IMR-90 (cell line): ENCODE data around the gene MYH7B. TPM values are rescaled to one million over a fixed set of nuclear protein-coding genes. Genes with fewer than 3 reads are reported as not detected.

Experiments
- ATAC-seq: fragments of 200-7000 bp; cut with Tn5 transposase; 2 replicates; pipeline ENCODE4 v1.9.1; 2020; ENCODE audit warnings: low read depth, mild to moderate bottlenecking, moderate library complexity
- BruUV-seq: library from RNA; stranded (reverse); fragments of 400-500 nt; replicated peaks from 2 replicates; lab custom pipeline; 2021; lab: Mats Ljungman, UMichigan
- CTCF ChIA-PET: fragments of 300-600 bp; formaldehyde crosslinking; extraction: SDS; loops from one replicate; lab custom pipeline; 2021; ENCODE audit warnings: antibody characterized with exemption; lab: Yijun Ruan, JAX
- POLR2A ChIA-PET: fragments of 300-600 bp; sonication (Branson Sonifier 250); formaldehyde crosslinking; loops from one replicate; lab custom pipeline; 2022; ENCODE audit warnings: antibody characterized with exemption; ENCODE audit not compliant: unreplicated experiment; lab: Charles Lee
- DNase-seq: peaks from one replicate; pipeline ENCODE4 v3.0.0; 2013
- H2AFZ ChIP-seq: replicated peaks from 2 replicates; pipeline ENCODE3; 2013; ENCODE audit warnings: low read length, mild to moderate bottlenecking; ENCODE audit not compliant: poor library complexity
- H2AK5ac ChIP-seq: 2 replicates; pipeline ENCODE4 v1.6.1; 2013; ENCODE audit warnings: low read depth, low read length, inconsistent platforms
- H2AK9ac ChIP-seq: replicated peaks from 2 replicates; pipeline ENCODE3; 2013; ENCODE audit warnings: mild to moderate bottlenecking, low read depth, low read length, moderate library complexity; ENCODE audit not compliant: poor library complexity
- H2BK120ac ChIP-seq: 2 replicates; pipeline ENCODE4 v1.6.1; 2013; ENCODE audit warnings: low read depth, low read length, inconsistent platforms
- H2BK15ac ChIP-seq: 3 replicates; pipeline ENCODE4 v1.6.1; 2013; ENCODE audit warnings: low read depth, low read length, inconsistent platforms
- H2BK20ac ChIP-seq: 2 replicates; pipeline ENCODE4 v1.6.1; 2013; ENCODE audit warnings: low read depth, mild to moderate bottlenecking, inconsistent platforms, low read length, moderate library complexity
- H2BK5ac ChIP-seq: 2 replicates; pipeline ENCODE4 v1.6.1; 2013; ENCODE audit warnings: mild to moderate bottlenecking, low read depth, low read length, inconsistent platforms; ENCODE audit not compliant: poor library complexity, severe bottlenecking
- H3K14ac ChIP-seq: replicated peaks from 2 replicates; pipeline ENCODE4 v1.6.1; 2013; ENCODE audit warnings: low read depth, low read length, inconsistent platforms
- H3K18ac ChIP-seq: 2 replicates; pipeline ENCODE4 v1.6.1; 2013; ENCODE audit warnings: low read depth, low read length, control low read depth
- H3K23ac ChIP-seq: 2 replicates; pipeline ENCODE4 v1.6.1; 2013; ENCODE audit warnings: low read depth, low read length, inconsistent platforms
- H3K27ac ChIP-seq: 2 replicates; pipeline ENCODE4 v1.5.1; 2013; ENCODE audit warnings: mild to moderate bottlenecking, control low read depth, low read length; ENCODE audit not compliant: insufficient read depth
- H3K27me3 ChIP-seq: 2 replicates; pipeline ENCODE4 v1.6.1; 2013; ENCODE audit warnings: low read length; ENCODE audit not compliant: control insufficient read depth, insufficient read depth
- H3K36me3 ChIP-seq: 2 replicates; pipeline ENCODE4 v1.6.1; 2013; ENCODE audit warnings: low read length, mixed read lengths; ENCODE audit not compliant: control insufficient read depth, insufficient read depth
- H3K4ac ChIP-seq: 2 replicates; pipeline ENCODE4 v1.6.1; 2013; ENCODE audit warnings: low read depth, low read length, inconsistent platforms
- H3K4me1 ChIP-seq: 2 replicates; pipeline ENCODE4 v1.6.1; 2013; ENCODE audit warnings: low read length, mixed read lengths; ENCODE audit not compliant: control insufficient read depth, insufficient read depth
- H3K4me2 ChIP-seq: 2 replicates; pipeline ENCODE4 v1.6.1; 2013; ENCODE audit warnings: low read depth, mild to moderate bottlenecking, control low read depth, low read length, moderate library complexity
- H3K4me3 ChIP-seq: 2 replicates; pipeline ENCODE4 v1.5.1; 2013; ENCODE audit warnings: low read depth, mild to moderate bottlenecking, control low read depth, low read length, moderate library complexity; ENCODE audit not compliant: insufficient read depth
- H3K56ac ChIP-seq: 2 replicates; pipeline ENCODE4 v1.6.1; 2013; ENCODE audit warnings: low read length, inconsistent platforms; ENCODE audit not compliant: insufficient read depth; ENCODE audit errors: extremely low read depth
- H3K79me1 ChIP-seq, 2 experiments: 2 replicates each; pipeline ENCODE4 v1.6.1; 2013; ENCODE audit warnings: low read length in 2 of 2, inconsistent platforms in 1 of 2, low read depth in 1 of 2
- H3K9ac ChIP-seq: 2 replicates; pipeline ENCODE4 v1.6.1; 2013; ENCODE audit warnings: low read depth, low read length, control low read depth
- H3K9me1 ChIP-seq: 2 replicates; pipeline ENCODE4 v1.6.1; 2013; ENCODE audit warnings: low read length, inconsistent platforms; ENCODE audit not compliant: insufficient read depth
- H3K9me3 ChIP-seq: 2 replicates; pipeline ENCODE4 v1.6.1; 2013; ENCODE audit warnings: low read length; ENCODE audit not compliant: control insufficient read depth, insufficient read depth
- H4K20me1 ChIP-seq: 2 replicates; pipeline ENCODE4 v1.6.1; 2013; ENCODE audit warnings: low read length, inconsistent platforms; ENCODE audit not compliant: insufficient read depth
- H4K5ac ChIP-seq: 2 replicates; pipeline ENCODE4 v1.6.1; 2013; ENCODE audit warnings: mild to moderate bottlenecking, low read depth, low read length, control low read depth
- H4K8ac ChIP-seq, 2 experiments: 2 replicates each; pipeline ENCODE4 v1.6.1; 2013; ENCODE audit warnings: low read depth in 2 of 2, low read length in 2 of 2, control low read depth in 1 of 2, inconsistent platforms in 1 of 2
- H4K91ac ChIP-seq: 2 replicates; pipeline ENCODE4 v1.6.1; 2013; ENCODE audit warnings: low read depth, low read length, inconsistent platforms; ENCODE audit not compliant: insufficient read depth
- CHD1 ChIP-seq: IDR thresholded peaks from 2 replicates; pipeline ENCODE4 v1.6.1; 2012; ENCODE audit warnings: low read depth, low read length, improper control_type of control experiment
- ELK1 ChIP-seq: fragments of 150-350 bp; IDR thresholded peaks from 2 replicates; pipeline ENCODE4 v1.6.1; 2016; ENCODE audit warnings: low read depth, mild to moderate bottlenecking, low read length, moderate library complexity, borderline replicate concordance
- MAFK ChIP-seq: IDR thresholded peaks from 2 replicates; pipeline ENCODE4 v1.6.1; 2012; ENCODE audit warnings: low read depth, low read length, improper control_type of control experiment
- MAZ ChIP-seq: IDR thresholded peaks from 2 replicates; pipeline ENCODE4 v1.6.1; 2012; ENCODE audit warnings: low read depth, mild to moderate bottlenecking, low read length, improper control_type of control experiment, moderate library complexity, borderline replicate concordance
- POLR2A ChIP-seq: IDR thresholded peaks from 2 replicates; pipeline ENCODE4 v1.6.1; 2012; ENCODE audit warnings: mild to moderate bottlenecking, low read depth, low read length
- RAD21 ChIP-seq: IDR thresholded peaks from 2 replicates; pipeline ENCODE4 v1.6.1; 2012; ENCODE audit warnings: low read length, improper control_type of control experiment
- USF2 ChIP-seq: fragments of 150-350 bp; IDR thresholded peaks from 2 replicates; pipeline ENCODE4 v1.6.1; 2017; ENCODE audit warnings: mild to moderate bottlenecking, antibody characterized with exemption, low read length, low read depth
- WGBS, 2 experiments: methylation state at CpG; one replicate each; pipeline versions ENCODE4 v1.1.5 to v1.1.7; 2013; ENCODE audit warnings: missing lambda C conversion rate in 2 of 2; ENCODE audit not compliant: insufficient read length in 1 of 2; ENCODE audit errors: extremely low coverage in 2 of 2; 5-methylcytosine and 5-hydroxymethylcytosine counted together
- dilution Hi-C: fragments of 300-500 bp; cut with HindIII; formaldehyde crosslinking; loops from one replicate; pipeline ENCODE4 v1.14.3; 2018; ENCODE audit warnings: low sequenced_read_pairs; ENCODE audit not compliant: unreplicated experiment
- in situ Hi-C: fragments of 300-500 bp; cut with MboI; formaldehyde crosslinking; loops from 3 replicates; pipeline ENCODE4 v1.14.3; 2019; ENCODE audit warnings: low sequenced_read_pairs, inconsistent platforms, mixed read lengths
- intact Hi-C: fragments of 100-400 bp; cut with micrococcal nuclease; formaldehyde crosslinking; loops from 2 replicates; pipeline ENCODE4 v1.10.0; 2022
- polyA plus RNA-seq, 3 experiments: library from polyadenylated mRNA; depleted of rRNA; stranded (reverse); fragments of >200 nt; gene quantifications; 2 replicates each; pipeline ENCODE4 v1.2.3, GENCODE V29; 2012; ENCODE audit warnings: low replicate concordance in 1 of 3
- total RNA-seq: library from RNA; depleted of rRNA; stranded (reverse); fragments of >200 nt; gene quantifications from 2 replicates; pipeline ENCODE4 v1.2.3, GENCODE V29; 2012

MYH7B gene
- total and polyA plus RNA-seq, 2 of the 4 experiments (the other 2 are of a cell fraction): 0.09 TPM; not detected in 1

DNA sequence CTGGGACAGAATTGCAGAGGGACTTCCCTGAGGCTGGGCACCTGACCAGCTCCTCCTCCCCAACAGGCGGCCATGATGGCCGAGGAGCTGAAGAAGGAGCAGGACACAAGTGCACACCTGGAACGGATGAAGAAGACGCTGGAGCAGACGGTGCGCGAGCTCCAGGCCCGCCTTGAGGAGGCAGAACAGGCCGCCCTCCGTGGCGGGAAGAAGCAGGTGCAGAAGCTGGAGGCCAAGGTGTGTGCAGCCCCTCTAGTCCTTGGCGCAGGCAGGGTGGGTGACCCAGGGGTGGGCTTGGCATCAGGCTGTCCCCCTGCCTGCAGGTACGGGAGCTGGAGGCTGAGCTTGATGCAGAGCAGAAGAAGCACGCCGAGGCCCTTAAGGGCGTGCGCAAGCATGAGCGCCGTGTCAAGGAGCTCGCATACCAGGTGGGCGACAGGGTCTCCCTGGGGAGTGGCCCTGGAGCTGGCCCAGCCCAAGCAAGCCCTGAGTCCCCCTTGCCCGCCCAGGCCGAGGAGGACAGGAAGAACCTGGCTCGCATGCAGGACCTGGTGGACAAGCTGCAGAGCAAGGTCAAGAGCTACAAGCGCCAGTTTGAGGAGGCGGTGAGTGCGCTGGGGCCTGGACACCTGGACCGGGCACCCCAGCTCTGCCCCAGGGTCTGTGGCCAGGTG lies 45.4 kb downstream of the MYH7B start:
- dilution Hi-C loops: no loop called here
- BruUV-seq: no TSS peak
- H4K8ac ChIP-seq: no peak overlapping the region
- H3K27me3 ChIP-seq: no peaks in the 10 kb centered on the region
- ATAC-seq (no peak), DNase-seq (no peak)
- no peak overlapping the region for H4K91ac ChIP-seq
- H2BK120ac ChIP-seq: no peak overlapping the region
- no peak overlapping the region for H2AK5ac ChIP-seq
- H3K4me2 ChIP-seq: no peak overlapping the region
- WGBS, 2 experiments: 96% methylated on average over 19 of the region's 28 CpGs; no CpG with 5 or more reads in 1 of the 2 experiments
- H2BK20ac ChIP-seq: no peak overlapping the region
- no peak overlapping the region for H3K4me3 ChIP-seq
- H3K36me3 ChIP-seq: peaks cover 89% of the 10 kb centered on the region
- H3K9ac ChIP-seq: no peak overlapping the region
- peak overlapping the region; percentile 43 for H2AFZ ChIP-seq
- no peak overlapping the region for H2BK15ac ChIP-seq
- H2BK5ac ChIP-seq: no peak overlapping the region
- no peak overlapping the region for H3K56ac ChIP-seq
- no peak overlapping the region for H2AK9ac ChIP-seq
- ChIA-PET CTCF (interaction anchor here (1.2 kb wide), 1 partner anchor 127 kb away, joined by 4 read pairs; no protein-coding TSS in a partner anchor), POLR2A (no interaction called here)
- no peak overlapping the region for H3K14ac ChIP-seq
- H3K18ac ChIP-seq: no peak overlapping the region
- no peaks in the 10 kb centered on the region for H3K9me1 ChIP-seq
- H3K27ac ChIP-seq: no peak overlapping the region
- peaks cover 30% of the 10 kb centered on the region for H4K20me1 ChIP-seq
- in situ Hi-C loops: no loop called here
- intact Hi-C loops: loop anchor here (5.0 kb wide), 1 partner anchor 129 kb away; the partner anchor contains the start of gene GGT7
- no peaks in the 10 kb centered on the region for H3K9me3 ChIP-seq
- no peaks in the 10 kb centered on the region for H3K4me1 ChIP-seq
- H3K79me1 ChIP-seq: peaks cover 0 to 17% of the 10 kb centered on the region in 2 experiments; a peak in 2 of 4 replicates
- no peak overlapping the region for H3K4ac ChIP-seq
- TF ChIP-seq CHD1 (no peak), MAFK (no peak), POLR2A (no peak), RAD21 (no peak), USF2 (no peak), MAZ (no peak), ELK1 (no peak)
- no peak overlapping the region for H4K5ac ChIP-seq
- no peak overlapping the region for H3K23ac ChIP-seq
